Nephron (organoid): ENCODE results near the gene LANCL2.

Experiments used
- H3K27ac Mint-ChIP-seq, 3 experiments: 2 replicates each; pipeline ENCODE4 v1.8.0; 2020; ENCODE audit warnings: mixed read lengths in 3 of 3, mild to moderate bottlenecking in 2 of 3, moderate library complexity in 1 of 3
- H3K27me3 Mint-ChIP-seq: 2 replicates; pipeline ENCODE4 v1.8.0; 2021; ENCODE audit warnings: low read depth, mild to moderate bottlenecking, moderate library complexity, mixed read lengths
- H3K36me3 Mint-ChIP-seq: 2 replicates; pipeline ENCODE4 v1.8.0; 2020; ENCODE audit warnings: low read depth, mixed read lengths
- H3K4me1 Mint-ChIP-seq: 2 replicates; pipeline ENCODE4 v1.8.0; 2020; ENCODE audit warnings: mixed read lengths
- H3K4me3 Mint-ChIP-seq, 3 experiments: 2 replicates each; pipeline ENCODE4 v1.8.0; 2020; ENCODE audit warnings: mild to moderate bottlenecking in 3 of 3, mixed read lengths in 3 of 3, moderate library complexity in 2 of 3
- H3K9me3 Mint-ChIP-seq: 2 replicates; pipeline ENCODE4 v1.8.0; 2020; ENCODE audit warnings: mixed read lengths
- TF ChIP-seq, protein P1 (sequence below), 3 experiments: fragments of 200-600 bp; sonication (generic); IDR thresholded peaks; one replicate each; pipeline ENCODE4 v1.5.0; 2021; ENCODE audit warnings: antibody characterized with exemption in 3 of 3; ENCODE audit not compliant: unreplicated experiment in 3 of 3

LANCL2 gene

DNA sequence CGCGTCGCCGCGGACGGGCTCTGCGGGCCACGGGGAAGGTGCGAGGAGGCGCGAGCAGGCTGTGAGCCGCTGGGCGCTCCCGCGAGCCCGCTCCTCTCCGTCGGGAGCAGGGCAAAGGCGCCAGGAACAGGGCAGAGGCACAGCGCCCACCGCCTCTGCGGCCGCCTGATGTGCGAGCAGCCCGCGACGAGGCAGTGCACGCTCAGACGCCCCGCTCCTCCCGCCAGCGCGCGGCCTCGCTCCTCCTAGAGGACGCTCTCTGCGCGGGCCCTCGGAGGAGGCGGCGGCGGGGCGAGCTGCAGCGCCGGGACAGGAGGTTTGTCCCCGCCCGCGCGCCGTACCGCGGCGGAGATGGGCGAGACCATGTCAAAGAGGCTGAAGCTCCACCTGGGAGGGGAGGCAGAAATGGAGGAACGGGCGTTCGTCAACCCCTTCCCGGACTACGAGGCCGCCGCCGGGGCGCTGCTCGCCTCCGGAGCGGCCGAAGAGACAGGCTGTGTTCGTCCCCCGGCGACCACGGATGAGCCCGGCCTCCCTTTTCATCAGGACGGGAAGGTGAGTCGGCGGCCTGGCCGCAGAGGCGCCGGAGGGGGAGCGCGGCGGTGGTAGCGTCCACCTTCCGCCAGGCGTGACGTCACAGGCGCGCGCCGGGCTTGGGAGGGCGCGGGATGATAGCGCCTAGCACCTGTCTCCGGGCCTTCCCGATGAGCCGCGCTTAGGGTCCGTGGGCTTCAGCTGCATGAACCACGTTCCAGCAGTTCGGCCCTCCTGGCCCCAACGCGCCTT lies 731 bp downstream of the LANCL2 start:
- Mint-ChIP-seq H3K27ac (peak overlapping the region; percentile 98 to 99 (median 98)), H3K27me3 (no peaks in the 10 kb centered on the region), H3K9me3 (no peaks in the 10 kb centered on the region), H3K4me1 (peaks cover 18% of the 10 kb centered on the region), H3K36me3 (no peaks in the 10 kb centered on the region), H3K4me3 (peak overlapping the region; percentile 94 to 97 (median 96))
- TF ChIP-seq, protein P1, sequence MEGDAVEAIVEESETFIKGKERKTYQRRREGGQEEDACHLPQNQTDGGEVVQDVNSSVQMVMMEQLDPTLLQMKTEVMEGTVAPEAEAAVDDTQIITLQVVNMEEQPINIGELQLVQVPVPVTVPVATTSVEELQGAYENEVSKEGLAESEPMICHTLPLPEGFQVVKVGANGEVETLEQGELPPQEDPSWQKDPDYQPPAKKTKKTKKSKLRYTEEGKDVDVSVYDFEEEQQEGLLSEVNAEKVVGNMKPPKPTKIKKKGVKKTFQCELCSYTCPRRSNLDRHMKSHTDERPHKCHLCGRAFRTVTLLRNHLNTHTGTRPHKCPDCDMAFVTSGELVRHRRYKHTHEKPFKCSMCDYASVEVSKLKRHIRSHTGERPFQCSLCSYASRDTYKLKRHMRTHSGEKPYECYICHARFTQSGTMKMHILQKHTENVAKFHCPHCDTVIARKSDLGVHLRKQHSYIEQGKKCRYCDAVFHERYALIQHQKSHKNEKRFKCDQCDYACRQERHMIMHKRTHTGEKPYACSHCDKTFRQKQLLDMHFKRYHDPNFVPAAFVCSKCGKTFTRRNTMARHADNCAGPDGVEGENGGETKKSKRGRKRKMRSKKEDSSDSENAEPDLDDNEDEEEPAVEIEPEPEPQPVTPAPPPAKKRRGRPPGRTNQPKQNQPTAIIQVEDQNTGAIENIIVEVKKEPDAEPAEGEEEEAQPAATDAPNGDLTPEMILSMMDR (IDR thresholded peaks at IDR 0.05; ENCODE audit: unreplicated experiment in 3 of 3) = peak; percentile 28 to 49 (median 36)

DNA sequence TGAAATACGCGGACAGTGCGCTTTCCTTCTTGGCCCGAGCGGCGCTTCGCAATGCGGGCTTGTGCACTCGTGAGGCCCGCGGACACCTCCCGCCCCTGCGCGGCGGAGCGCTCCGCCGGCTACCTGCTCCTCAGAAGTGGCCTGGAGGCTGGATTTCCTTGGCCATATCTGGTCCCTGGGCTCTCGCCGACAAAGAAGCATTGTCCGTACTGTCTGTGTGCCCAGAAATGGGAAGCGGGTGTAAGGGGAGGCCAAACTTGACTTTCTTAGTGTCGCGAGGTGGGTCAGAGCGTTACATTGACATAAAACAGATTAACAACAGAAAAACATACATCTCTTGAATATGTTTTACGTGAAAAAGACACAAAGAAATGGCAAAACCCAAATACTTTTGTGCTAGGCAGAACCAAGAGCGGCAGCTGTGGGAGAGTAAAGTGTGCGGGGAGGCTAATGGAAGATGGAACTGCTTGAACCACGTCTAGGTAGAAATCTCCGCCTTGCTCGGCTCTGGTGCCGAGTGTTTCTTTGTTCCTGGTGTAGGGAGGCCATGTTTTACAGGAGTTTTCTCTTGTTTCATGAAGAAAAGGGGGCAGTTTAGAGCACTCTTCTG lies 1.4 kb downstream of the LANCL2 start:
- Mint-ChIP-seq H3K9me3 (no peaks in the 10 kb centered on the region), H3K27ac (peak overlapping the region; percentile 98 to 99 (median 98)), H3K27me3 (no peaks in the 10 kb centered on the region), H3K4me1 (peaks cover 18% of the 10 kb centered on the region), H3K36me3 (no peaks in the 10 kb centered on the region), H3K4me3 (peak overlapping the region; percentile 94 to 97 (median 96))
- TF ChIP-seq, protein P1 (IDR thresholded peaks at IDR 0.05; ENCODE audit: unreplicated experiment in 3 of 3) = no peak

DNA sequence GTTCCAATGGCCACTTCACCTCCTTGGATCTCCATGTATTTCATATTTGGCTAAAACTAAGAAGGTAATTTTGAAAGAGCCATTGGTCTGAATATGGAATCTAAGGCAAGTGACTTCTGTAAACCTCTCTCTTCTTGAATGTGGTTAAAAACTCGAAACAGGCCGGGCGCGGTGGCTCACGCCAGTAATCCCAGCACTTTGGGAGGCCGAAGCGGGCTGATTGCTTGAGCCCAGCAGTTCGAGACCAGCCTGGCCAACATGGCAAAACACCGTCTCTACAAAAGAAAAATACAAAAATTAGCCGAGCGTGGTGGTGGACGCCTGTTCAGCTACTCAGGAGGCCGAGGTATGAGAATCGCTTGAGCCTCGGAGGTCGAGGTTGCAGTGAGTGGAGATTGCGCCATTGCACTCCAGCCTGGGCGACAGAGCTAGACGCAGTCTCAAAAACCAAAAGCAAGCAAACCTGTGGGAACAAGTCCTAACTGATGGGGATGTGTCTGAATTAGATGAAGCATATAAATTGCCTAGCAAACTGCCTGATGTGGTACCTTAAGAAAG lies 2.2 kb downstream of the LANCL2 start:
- H3K4me3 Mint-ChIP-seq = peak overlapping the region; percentile 94 to 97 (median 96)
- H3K27ac Mint-ChIP-seq = peak overlapping the region; percentile 98 to 99 (median 98)

DNA sequence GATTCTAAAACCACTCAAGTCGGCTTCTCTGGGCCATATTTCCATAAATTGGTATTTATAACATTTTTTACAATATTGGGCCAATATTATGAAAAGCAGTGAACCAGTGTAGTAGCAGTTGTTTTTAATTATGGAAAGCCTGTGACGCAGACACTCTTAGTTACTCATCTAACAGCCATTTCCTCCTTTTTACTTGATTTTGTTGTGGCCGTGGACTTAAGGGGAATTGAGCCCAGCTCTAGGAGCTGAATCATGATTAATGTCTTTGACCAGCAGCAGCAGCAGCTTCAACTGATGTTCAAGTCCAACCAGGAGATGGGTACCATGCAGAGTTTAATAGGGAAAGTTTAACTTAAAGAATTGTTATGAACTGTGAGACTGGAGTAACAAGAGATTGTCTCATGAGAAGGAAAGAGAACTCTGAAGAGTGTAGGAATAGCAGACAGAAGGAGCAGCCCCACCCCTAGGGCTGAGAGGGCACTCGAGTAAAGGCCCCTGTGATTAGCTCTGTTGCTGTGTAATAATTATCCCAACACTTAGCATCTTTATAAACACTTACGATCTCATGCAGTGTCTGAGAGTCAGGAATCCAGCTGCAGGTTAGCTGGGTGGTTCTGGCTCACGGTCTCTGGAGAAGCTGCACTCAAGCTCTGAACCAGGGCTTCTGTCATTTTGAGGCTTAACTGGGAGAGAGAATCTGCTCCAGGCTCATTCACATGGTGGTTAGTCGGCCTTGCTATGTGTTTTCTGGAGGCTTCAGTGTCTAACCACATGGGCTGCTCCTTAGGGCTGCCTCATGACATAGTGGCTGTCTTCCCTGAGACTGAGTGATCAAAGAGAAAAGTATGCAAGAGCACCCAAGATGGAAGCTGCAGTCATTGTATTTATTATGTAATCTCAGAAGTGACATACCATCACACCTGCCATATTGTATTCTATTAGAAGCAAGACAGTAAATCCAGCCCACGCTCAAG lies 4.6 kb downstream of the LANCL2 start:
- Mint-ChIP-seq H3K9me3 (no peaks in the 10 kb centered on the region), H3K4me1 (peaks cover 15% of the 10 kb centered on the region), H3K4me3 (no peak overlapping the region), H3K36me3 (no peaks in the 10 kb centered on the region), H3K27me3 (no peaks in the 10 kb centered on the region), H3K27ac (no peak overlapping the region)
- TF ChIP-seq, protein P1 (IDR thresholded peaks at IDR 0.05; ENCODE audit: unreplicated experiment in 3 of 3) = no peak

More for the DNA sequence above, 2.2 kb downstream of the LANCL2 start:
- TF ChIP-seq, protein P1 (IDR thresholded peaks at IDR 0.05; ENCODE audit: unreplicated experiment in 3 of 3) = no peak
- Mint-ChIP-seq H3K36me3 (no peaks in the 10 kb centered on the region), H3K9me3 (no peaks in the 10 kb centered on the region), H3K4me1 (peaks cover 18% of the 10 kb centered on the region), H3K27me3 (no peaks in the 10 kb centered on the region)

DNA sequence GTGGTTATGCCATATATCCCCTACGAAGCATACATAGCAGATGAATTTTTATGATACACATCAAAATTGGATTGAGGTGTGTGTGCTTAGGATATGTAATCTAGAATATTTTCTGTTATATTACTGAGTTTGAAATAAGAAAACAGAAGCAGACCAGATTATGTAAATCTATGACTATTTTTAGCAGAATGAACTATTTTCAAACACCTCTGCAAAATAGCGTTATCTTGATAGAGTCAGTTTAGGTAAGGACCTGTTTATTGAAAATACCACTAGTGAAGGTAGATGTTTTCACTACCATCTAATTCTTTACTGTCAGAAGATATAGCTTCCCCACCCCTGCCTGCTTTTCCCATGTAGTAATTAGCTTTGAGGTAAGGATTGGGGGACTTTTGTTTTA lies 9.1 kb downstream of the LANCL2 start:
- H3K27me3 Mint-ChIP-seq = no peaks in the 10 kb centered on the region
- H3K9me3 Mint-ChIP-seq = no peaks in the 10 kb centered on the region

More for the DNA sequence above, 9.1 kb downstream of the LANCL2 start:
- Mint-ChIP-seq H3K36me3 (peaks cover 4% of the 10 kb centered on the region), H3K4me1 (no peaks in the 10 kb centered on the region), H3K27ac (no peak overlapping the region), H3K4me3 (no peak overlapping the region)
- TF ChIP-seq, protein P1 (IDR thresholded peaks at IDR 0.05; ENCODE audit: unreplicated experiment in 3 of 3) = no peak
